Measurements from ENCODE around the gene SYNJ1.

The SYNJ1 gene

DNA sequence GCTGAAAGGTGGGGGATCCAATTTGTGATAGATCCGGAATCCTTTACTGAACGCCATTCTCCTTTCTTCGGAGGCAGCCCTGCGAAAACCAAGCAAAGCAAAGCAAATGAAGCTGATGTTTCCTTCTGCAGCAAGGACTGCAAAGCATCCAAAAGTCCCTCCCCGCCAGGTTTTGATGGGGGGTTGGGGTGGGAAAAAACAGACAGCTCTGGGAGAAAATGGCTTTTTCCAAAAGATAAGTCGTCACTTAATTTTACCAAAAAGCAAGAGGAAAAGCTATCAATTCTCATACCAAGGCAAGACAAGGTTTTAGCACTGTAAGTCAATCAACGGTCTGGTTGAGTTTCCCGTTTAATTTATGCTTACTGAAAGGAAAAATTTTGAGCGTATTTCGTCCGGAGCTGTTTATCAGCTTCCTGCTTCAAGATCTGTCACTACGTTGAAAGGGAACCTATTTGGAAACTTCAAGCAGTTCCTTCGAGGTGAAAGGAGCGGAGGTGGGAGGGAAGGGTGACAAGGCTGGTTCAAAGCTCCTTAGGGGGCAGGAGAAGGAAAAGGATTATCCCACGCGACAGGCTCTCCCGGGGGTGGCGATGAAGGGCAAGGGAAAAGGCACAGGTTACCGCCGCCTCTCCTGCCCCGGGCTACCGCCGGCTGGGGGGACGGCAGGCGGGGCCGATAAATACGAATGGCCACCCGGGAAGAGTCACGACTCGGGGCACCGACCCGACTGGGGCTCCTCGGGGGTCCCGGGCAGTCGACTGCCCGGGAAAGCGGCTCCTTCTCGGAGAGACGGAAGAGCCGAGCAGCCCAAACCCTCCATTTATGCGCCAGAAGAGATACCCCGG lies 750 bp downstream of the SYNJ1 start:
- TF ChIP-seq, protein P1, sequence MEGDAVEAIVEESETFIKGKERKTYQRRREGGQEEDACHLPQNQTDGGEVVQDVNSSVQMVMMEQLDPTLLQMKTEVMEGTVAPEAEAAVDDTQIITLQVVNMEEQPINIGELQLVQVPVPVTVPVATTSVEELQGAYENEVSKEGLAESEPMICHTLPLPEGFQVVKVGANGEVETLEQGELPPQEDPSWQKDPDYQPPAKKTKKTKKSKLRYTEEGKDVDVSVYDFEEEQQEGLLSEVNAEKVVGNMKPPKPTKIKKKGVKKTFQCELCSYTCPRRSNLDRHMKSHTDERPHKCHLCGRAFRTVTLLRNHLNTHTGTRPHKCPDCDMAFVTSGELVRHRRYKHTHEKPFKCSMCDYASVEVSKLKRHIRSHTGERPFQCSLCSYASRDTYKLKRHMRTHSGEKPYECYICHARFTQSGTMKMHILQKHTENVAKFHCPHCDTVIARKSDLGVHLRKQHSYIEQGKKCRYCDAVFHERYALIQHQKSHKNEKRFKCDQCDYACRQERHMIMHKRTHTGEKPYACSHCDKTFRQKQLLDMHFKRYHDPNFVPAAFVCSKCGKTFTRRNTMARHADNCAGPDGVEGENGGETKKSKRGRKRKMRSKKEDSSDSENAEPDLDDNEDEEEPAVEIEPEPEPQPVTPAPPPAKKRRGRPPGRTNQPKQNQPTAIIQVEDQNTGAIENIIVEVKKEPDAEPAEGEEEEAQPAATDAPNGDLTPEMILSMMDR (IDR thresholded peaks at IDR 0.05; ENCODE audit: control insufficient read depth, insufficient read depth, low read depth, low read length, missing control alignments): no peak

DNA sequence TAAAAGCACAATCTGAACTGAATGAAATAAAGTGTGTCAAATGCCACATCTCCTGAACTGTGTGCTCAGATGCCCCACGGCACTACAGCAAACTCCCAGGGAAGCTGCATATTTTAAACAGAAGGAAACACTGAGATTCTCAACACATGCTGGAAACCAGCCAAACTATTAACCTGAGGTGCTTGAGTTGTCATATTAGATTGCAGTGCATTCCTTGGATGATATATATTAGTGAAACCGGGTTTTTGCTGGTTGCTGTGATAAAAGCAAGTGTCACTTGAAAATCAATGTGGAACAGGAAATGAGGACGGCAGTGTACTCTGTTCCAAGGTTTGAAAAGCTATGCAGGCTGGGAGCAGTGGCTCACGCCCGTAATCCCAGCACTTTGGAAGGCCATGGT lies 8.7 kb downstream of the SYNJ1 start:
- TF ChIP-seq, protein P1 (IDR thresholded peaks at IDR 0.05; ENCODE audit: control insufficient read depth, insufficient read depth, low read depth, low read length, missing control alignments): no peak
- DNase-seq (ENCODE audit: low read depth): no peak
- no peak overlapping the region for H3K4me3 ChIP-seq (ENCODE audit: control insufficient read depth, low read depth, low read length)

More for the DNA sequence above, 750 bp downstream of the SYNJ1 start:
- DNase-seq (ENCODE audit: low read depth): no peak
- peak overlapping the region; percentile 91 for H3K4me3 ChIP-seq (ENCODE audit: control insufficient read depth, low read depth, low read length)

DNA sequence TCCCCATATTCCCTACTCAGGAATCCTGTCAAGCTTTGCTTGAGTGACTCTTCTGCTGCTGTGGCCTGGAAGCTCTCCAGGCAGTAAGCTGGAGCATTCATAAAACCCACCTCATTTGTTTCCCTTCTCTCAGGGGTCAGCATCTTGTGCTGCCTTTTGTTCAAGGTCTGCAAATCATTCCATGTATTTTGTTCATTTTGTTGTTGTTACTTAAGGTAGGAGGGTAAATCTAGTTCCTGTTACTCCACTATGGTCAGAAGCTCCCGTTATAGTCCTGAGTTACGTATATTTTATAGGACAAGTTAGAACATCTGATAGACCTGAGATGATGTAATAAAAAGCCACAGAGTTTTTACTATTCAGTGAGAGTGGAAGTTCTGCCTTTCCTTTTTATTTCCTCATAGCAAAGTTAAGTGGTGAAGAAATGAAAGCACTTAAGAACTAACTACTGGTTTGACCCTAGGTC lies 9.9 kb downstream of the SYNJ1 start:
- TF ChIP-seq, protein P1 (IDR thresholded peaks at IDR 0.05; ENCODE audit: control insufficient read depth, insufficient read depth, low read depth, low read length, missing control alignments): no peak
- no peak overlapping the region for H3K4me3 ChIP-seq (ENCODE audit: control insufficient read depth, low read depth, low read length)
- no peak for DNase-seq (ENCODE audit: low read depth)

DNA sequence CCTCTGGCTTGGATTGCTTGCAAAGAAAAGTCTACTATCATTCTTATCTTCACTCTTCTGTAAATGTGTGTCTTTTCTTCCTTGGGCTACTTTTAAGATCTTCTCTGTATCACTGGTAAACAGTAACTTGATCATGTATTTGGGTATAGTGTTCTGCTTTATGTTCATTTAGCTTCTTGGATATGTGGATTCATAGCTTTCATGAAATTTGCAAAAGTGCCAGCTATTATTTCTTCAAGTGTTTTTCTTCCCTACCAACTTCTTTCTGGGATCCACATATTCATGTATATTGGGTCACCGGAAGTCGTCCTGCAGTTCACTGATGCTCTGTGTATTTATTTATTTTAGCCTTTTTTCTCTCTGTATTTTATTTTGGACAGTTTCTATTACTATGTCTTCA lies 11.3 kb downstream of the SYNJ1 start:
- no peak for DNase-seq (ENCODE audit: low read depth)
- TF ChIP-seq, protein P1 (IDR thresholded peaks at IDR 0.05; ENCODE audit: control insufficient read depth, insufficient read depth, low read depth, low read length, missing control alignments): no peak
- H3K4me3 ChIP-seq (ENCODE audit: control insufficient read depth, low read depth, low read length): no peak overlapping the region

DNA sequence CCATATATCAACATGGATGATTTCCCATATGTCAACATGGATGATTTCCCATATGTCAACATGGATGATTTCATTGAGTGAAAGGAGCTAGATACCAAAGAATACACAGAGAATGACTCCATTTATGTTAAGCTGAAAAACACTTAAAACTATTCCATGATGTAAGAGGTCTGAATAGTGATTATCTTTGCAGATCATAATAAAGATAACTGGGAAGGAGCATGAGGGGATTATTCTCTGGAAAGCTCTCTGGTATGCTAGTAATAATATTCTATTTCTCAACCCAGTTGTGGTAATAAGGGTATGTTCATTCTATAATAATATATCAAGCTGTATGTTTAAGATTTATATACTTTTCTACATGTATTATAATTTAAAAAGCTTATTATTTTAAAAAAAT lies 14.1 kb downstream of the SYNJ1 start:
- TF ChIP-seq, protein P1 (IDR thresholded peaks at IDR 0.05; ENCODE audit: control insufficient read depth, insufficient read depth, low read depth, low read length, missing control alignments): no peak
- no peak for DNase-seq (ENCODE audit: low read depth)
- H3K4me3 ChIP-seq (ENCODE audit: control insufficient read depth, low read depth, low read length): no peak overlapping the region

DNA sequence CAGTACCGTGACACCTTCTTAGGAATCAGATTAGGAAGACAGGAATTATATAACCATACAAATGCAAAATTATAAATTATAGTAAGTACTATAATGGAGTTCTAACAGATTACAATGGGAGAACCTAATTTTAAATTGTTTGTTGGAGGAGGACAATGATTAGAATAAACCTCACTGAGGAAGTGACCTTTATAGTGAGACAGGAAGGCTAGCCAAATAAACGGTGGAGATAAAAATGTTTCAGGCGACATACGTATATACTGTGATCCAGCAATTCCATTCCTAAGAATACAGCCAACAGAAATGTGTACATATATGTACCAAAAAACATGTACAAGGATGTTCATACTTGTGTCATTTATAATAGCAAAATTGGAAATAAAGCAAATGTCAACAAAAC lies 15.2 kb downstream of the SYNJ1 start:
- DNase-seq (ENCODE audit: low read depth): no peak
- H3K4me3 ChIP-seq (ENCODE audit: control insufficient read depth, low read depth, low read length): no peak overlapping the region
- TF ChIP-seq, protein P1 (IDR thresholded peaks at IDR 0.05; ENCODE audit: control insufficient read depth, insufficient read depth, low read depth, low read length, missing control alignments): no peak

Measured in AG09309 (cell line).